NCI-H510A (cell line): ENCODE data around the gene PDZK1.
"Not testable (repeated sequence)": the region's sequence is repeated elsewhere in the genome, so short reads cannot be mapped to it uniquely, and the experiment has no call there.

Source experiments
- DNase-seq: peaks from one replicate; lab custom pipeline; 2025; lab: John Stamatoyannopoulos, UW

PDZK1 gene

DNA sequence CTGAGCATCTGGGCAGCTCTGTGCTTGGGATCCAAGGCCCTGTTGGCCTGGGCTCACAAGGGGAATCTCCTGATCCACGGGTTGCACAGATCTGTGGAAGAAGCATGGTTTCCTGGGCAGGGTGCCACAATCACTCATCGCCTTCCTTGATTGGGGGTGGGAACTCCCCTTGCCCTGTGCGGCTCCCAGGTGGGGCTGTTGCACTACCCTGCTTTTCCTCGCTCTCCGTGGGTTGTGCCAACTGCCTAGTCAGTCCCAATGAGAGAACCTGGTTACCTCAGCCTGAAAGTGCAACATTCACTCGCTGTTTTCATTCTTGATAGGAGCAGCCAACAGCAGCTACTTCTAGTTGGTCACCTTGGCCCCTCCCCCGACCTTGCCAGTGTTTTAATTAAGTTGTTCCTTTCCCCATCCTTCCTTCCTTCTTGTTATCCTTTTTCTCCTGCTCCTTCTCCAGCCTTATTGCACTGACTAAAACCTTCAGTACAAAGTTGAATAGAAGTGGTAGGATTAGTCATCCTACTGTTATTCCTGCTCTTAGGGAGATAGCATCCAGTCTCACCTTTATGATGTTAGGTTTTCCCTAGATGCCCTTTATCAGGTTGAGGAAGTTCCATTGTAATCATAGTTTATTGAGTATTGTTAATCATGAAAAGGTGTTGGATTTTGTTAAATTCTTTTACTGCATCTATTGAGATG lies 50.8 kb downstream of the PDZK1 start:
- not testable (repeated sequence) for DNase-seq

DNA sequence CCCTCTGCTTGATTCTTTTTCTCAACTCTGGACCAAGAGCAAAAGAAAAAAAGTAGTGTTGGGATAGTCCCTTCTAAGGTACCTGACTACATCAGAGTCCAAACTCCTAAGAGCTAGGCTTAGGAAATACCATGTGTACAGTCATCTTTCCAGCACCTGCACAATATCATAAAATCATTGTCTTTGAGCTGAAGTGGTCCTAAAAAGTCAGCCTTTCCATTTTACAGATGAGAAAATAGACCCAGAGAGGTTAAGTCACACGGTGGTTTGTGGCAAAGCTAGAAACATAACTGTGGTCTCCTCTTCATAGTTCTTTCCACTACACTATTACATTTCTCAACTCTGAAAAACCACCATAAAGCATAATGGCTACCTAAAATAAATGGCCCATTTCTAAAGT lies 63.2 kb downstream of the PDZK1 start:
- not testable (repeated sequence) for DNase-seq

DNA sequence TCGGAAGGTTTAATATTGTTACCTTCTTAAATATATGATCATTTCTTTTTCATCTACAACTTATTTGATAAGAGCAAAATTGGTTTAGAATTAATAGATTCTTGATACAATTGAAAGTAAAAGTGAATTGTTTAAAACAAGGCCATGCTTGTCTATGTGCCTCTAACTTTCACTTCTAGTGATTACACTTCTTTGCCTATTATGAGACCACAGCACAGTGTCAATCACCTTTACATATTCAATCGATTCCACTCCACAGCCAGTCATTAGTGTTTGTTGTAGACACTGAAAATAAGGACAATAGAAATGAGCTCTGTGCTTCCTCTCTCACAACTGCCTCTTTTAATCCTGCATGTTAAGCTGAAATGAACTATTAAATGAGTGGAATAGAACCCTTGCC lies 65.3 kb downstream of the PDZK1 start:
- DNase-seq = not testable (repeated sequence)

DNA sequence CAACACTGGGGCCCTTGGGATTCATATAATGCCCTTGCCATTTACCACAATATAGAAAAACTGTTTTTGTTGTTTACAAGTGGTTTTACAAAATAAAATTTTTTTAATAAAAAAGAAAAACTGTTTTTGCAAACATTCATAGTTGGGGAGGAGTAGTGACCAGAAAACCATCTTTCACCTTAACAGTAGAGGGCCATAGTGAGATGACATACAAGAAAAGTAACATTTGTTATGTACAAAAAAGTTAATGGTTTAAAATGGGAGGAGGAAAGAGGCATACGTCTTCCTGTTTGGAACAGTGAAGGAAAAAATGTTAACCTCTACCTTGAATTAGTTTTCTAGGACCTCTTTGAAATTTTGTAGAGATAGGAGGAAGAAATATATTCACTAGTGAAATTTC lies 70.9 kb downstream of the PDZK1 start:
- DNase-seq = not testable (repeated sequence)

DNA sequence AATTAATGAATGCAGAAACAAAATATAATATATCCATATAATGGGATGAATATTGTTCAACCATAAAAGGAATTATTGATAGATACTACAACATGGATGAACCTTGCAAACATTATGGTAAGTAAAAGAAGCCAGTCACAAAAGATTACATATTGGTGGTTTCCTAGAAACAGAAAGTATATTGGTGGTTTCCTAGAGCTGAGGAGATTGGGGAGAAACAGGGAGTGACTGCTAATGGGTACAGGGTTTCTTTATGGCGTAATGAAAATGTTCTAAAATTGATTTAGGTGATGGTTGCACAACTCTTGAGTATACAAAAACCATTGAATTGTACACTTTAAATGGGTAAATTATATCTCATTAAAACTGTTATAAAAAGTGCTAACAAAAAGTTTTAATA lies 85.0 kb downstream of the PDZK1 start:
- DNase-seq = not testable (repeated sequence)
